OCI-LY1 (cell line): ENCODE data around the gene BMP8B.

Experiments
- H2AFZ ChIP-seq: fragments of 200-600 bp; sonication (generic), shearing (Covaris generic); 2 replicates; pipeline ENCODE4 v1.6.0; 2014; ENCODE audit warnings: antibody characterized with exemption, mild to moderate bottlenecking, low read length
- H3F3A ChIP-seq: fragments of 200-600 bp; sonication (generic), shearing (Covaris generic); 2 replicates; pipeline ENCODE4 v1.6.0; 2014; ENCODE audit warnings: mild to moderate bottlenecking, antibody characterized with exemption, low read length, moderate library complexity; ENCODE audit not compliant: insufficient read depth
- H3K27ac ChIP-seq: fragments of 200-600 bp; sonication (generic); 2 replicates; pipeline ENCODE4 v1.5.1; 2014; ENCODE audit warnings: low read length, mixed run types, mild to moderate bottlenecking, low read depth; ENCODE audit not compliant: poor library complexity, severe bottlenecking
- H3K27me3 ChIP-seq: fragments of 200-600 bp; sonication (generic); 2 replicates; pipeline ENCODE4 v1.6.0; 2014; ENCODE audit warnings: antibody characterized with exemption, mild to moderate bottlenecking, low read length, moderate library complexity; ENCODE audit not compliant: insufficient read depth
- H3K36me3 ChIP-seq: fragments of 200-600 bp; sonication (generic); 2 replicates; pipeline ENCODE4 v1.6.1; 2014; ENCODE audit warnings: mild to moderate bottlenecking, antibody characterized with exemption, low read length, moderate library complexity, mixed read lengths; ENCODE audit not compliant: insufficient read depth
- H3K4me1 ChIP-seq: fragments of 200-600 bp; sonication (generic); 2 replicates; pipeline ENCODE4 v1.5.1; 2014; ENCODE audit warnings: mild to moderate bottlenecking, low read length, moderate library complexity; ENCODE audit not compliant: insufficient read depth, severe bottlenecking
- H3K4me2 ChIP-seq: fragments of 200-600 bp; sonication (generic), shearing (Covaris generic); 2 replicates; pipeline ENCODE4 v1.6.1; 2014; ENCODE audit warnings: low read length
- H3K4me3 ChIP-seq: fragments of 200-600 bp; sonication (generic); 2 replicates; pipeline ENCODE4 v1.5.1; 2014; ENCODE audit warnings: low read length, low read depth, mild to moderate bottlenecking, mixed read lengths; ENCODE audit not compliant: poor library complexity, severe bottlenecking
- H3K79me2 ChIP-seq: fragments of 200-600 bp; shearing (Covaris generic); 2 replicates; pipeline ENCODE4 v1.6.1; 2016; ENCODE audit warnings: mixed run types, low read length, mixed read lengths; ENCODE audit not compliant: insufficient read depth
- H3K9ac ChIP-seq: fragments of 200-600 bp; sonication (generic), shearing (Covaris generic); 2 replicates; pipeline ENCODE4 v1.6.1; 2014; ENCODE audit warnings: mild to moderate bottlenecking, low read length, mixed read lengths
- H3K9me2 ChIP-seq: fragments of 200-600 bp; sonication (generic), shearing (Covaris generic); 2 replicates; pipeline ENCODE4 v1.6.1; 2014; ENCODE audit warnings: low read depth, mild to moderate bottlenecking, low read length, mixed read lengths
- H3K9me3 ChIP-seq: fragments of 200-600 bp; shearing (Covaris generic); 2 replicates; pipeline ENCODE4 v1.6.1; 2014; ENCODE audit warnings: low read length, mixed read lengths
- H4K20me1 ChIP-seq: fragments of 200-600 bp; sonication (generic), shearing (Covaris generic); 2 replicates; pipeline ENCODE4 v1.6.0; 2016; ENCODE audit warnings: mild to moderate bottlenecking, low read length; ENCODE audit not compliant: insufficient read depth
- CTCF ChIP-seq: fragments of 200-600 bp; sonication (generic), shearing (Covaris generic); IDR thresholded peaks from 2 replicates; pipeline ENCODE4 v1.5.1; 2017; ENCODE audit warnings: mild to moderate bottlenecking, antibody characterized with exemption, low read length, moderate library complexity, mixed read lengths
- EZH2 ChIP-seq: fragments of 200-600 bp; sonication (generic), shearing (Covaris generic); IDR thresholded peaks from 2 replicates; pipeline ENCODE4 v1.8.0; 2017; ENCODE audit warnings: borderline replicate concordance, mixed run types, mild to moderate bottlenecking, antibody characterized with exemption, low read length, moderate library complexity, mixed read lengths

The BMP8B gene

GRCh38 chr1:39760074-39761008 is 28.3 kb downstream of the BMP8B start:
- Histone ChIP-seq H3K4me2 (no peak overlapping the region), H3K9ac (no peak overlapping the region), H2AFZ (no peak overlapping the region), H3K27ac (no peak overlapping the region), H3K79me2 (no peaks in the 10 kb centered on the region), H3K4me3 (no peak overlapping the region), H3K9me3 (no peaks in the 10 kb centered on the region), H3K4me1 (no peaks in the 10 kb centered on the region), H4K20me1 (no peaks in the 10 kb centered on the region), H3K9me2 (no peaks in the 10 kb centered on the region), H3F3A (no peaks in the 10 kb centered on the region), H3K27me3 (no peaks in the 10 kb centered on the region), H3K36me3 (peaks cover 21% of the 10 kb centered on the region; the same call in 1 of the 2 replicates)
- TF ChIP-seq EZH2 (no peak), CTCF (no peak)

GRCh38 chr1:39759436-39759726 is 29.3 kb downstream of the BMP8B start:
- Histone ChIP-seq H3K9me3 (no peaks in the 10 kb centered on the region), H3K36me3 (peaks cover 30% of the 10 kb centered on the region; the same call in 1 of the 2 replicates)
- no peak for TF ChIP-seq EZH2
- no peak for TF ChIP-seq CTCF

DNA sequence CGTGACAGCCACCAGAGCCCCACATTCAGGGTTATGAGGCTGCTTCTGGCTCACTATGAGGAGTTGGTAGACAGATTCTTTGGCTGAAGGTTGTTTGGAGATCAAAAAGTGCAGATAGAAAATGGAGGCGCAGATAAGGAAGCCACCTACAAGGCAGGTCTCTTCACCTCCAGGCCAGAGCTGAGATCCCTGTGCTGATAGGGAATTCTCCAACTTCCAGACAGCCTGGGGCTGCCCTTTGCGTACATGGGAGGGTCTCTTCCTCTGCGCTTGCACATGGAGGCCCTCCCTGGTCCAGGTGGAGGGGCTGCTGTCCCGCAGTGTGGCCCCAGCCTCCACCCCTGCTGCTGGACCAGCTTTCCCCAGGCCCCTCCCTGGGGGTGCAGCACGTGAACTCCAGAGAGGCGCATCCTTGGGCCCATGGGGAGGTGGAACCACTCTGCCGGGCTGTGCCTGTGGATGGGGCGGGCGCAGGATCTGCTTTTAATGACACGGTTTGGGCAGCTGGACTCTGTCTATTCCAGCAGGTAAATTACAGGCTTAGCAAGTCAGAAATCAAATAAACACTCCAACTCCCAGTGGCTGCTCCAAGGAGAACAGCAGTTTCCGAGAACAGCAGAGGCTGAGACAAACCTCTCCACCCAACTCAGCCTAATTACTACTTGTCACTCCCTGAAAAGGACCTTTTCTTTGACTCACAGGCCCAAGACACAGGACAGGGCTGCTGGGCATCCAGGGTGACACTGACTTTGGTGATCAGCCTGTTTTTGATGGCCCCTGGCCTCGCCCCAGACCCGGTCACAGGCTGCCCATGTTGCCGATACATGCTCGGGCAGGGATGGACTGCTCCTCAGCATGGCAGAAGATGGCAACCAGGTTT is 29.9 kb downstream of the BMP8B start:
- Histone ChIP-seq H3K4me2 (no peak overlapping the region), H3K9me2 (no peaks in the 10 kb centered on the region), H3F3A (no peaks in the 10 kb centered on the region), H3K27me3 (no peaks in the 10 kb centered on the region), H3K9ac (no peak overlapping the region), H2AFZ (no peak overlapping the region), H4K20me1 (no peaks in the 10 kb centered on the region), H3K4me1 (no peaks in the 10 kb centered on the region), H3K36me3 (peaks cover 36% of the 10 kb centered on the region; the same call in 1 of the 2 replicates), H3K9me3 (no peaks in the 10 kb centered on the region), H3K27ac (no peak overlapping the region), H3K79me2 (no peaks in the 10 kb centered on the region), H3K4me3 (no peak overlapping the region)
- TF ChIP-seq EZH2 (no peak), CTCF (no peak)

More at GRCh38 chr1:39759436-39759726, 29.3 kb downstream of the BMP8B start:
- Histone ChIP-seq H2AFZ (no peak overlapping the region), H3K9me2 (no peaks in the 10 kb centered on the region), H4K20me1 (no peaks in the 10 kb centered on the region), H3K9ac (no peak overlapping the region), H3K27ac (no peak overlapping the region), H3F3A (no peaks in the 10 kb centered on the region), H3K79me2 (no peaks in the 10 kb centered on the region), H3K4me3 (no peak overlapping the region), H3K4me1 (no peaks in the 10 kb centered on the region), H3K27me3 (no peaks in the 10 kb centered on the region), H3K4me2 (no peak overlapping the region)
